Adrenal gland (tissue), 5 donors: ENCODE results near the gene EIF2AK3.

Experiments used
- CTCF ChIP-seq, 6 experiments: fragments of 450-650 bp in 4 of 6; fragments of 200-600 bp in 2 of 6; sonication (generic) in 1 of 6; IDR thresholded peaks; 1 replicate in 5 of 6; 2 replicates in 1 of 6; pipeline versions ENCODE4 v1.5.1 to v1.8.0; 2016 to 2021; ENCODE audit warnings: antibody characterized with exemption in 6 of 6, mild to moderate bottlenecking in 2 of 6, moderate library complexity in 1 of 6
- POLR2A ChIP-seq, 2 donors: fragments of 450-650 bp; IDR thresholded peaks; one replicate each; pipeline ENCODE4 v1.6.1; 2017; ENCODE audit warnings: antibody characterized with exemption in 2 of 2, mild to moderate bottlenecking in 2 of 2, moderate library complexity in 1 of 2
- donor health status: DM: no; HTN: no; CAD: no.

- no peak for TF ChIP-seq CTCF (IDR thresholded peaks at IDR 0.05)
- no peak for TF ChIP-seq POLR2A (IDR thresholded peaks at IDR 0.05)
Observed at GRCh38 chr2:88626171-88627054, 851 bp downstream of the EIF2AK3 start.
